Effector CD8-positive, alpha-beta T cell (primary cell): ENCODE measurements around the gene GIPR.

Experiments used
- DNase-seq: peaks from one replicate; lab custom pipeline; 2025; lab: John Stamatoyannopoulos, UW

Gene GIPR

DNA sequence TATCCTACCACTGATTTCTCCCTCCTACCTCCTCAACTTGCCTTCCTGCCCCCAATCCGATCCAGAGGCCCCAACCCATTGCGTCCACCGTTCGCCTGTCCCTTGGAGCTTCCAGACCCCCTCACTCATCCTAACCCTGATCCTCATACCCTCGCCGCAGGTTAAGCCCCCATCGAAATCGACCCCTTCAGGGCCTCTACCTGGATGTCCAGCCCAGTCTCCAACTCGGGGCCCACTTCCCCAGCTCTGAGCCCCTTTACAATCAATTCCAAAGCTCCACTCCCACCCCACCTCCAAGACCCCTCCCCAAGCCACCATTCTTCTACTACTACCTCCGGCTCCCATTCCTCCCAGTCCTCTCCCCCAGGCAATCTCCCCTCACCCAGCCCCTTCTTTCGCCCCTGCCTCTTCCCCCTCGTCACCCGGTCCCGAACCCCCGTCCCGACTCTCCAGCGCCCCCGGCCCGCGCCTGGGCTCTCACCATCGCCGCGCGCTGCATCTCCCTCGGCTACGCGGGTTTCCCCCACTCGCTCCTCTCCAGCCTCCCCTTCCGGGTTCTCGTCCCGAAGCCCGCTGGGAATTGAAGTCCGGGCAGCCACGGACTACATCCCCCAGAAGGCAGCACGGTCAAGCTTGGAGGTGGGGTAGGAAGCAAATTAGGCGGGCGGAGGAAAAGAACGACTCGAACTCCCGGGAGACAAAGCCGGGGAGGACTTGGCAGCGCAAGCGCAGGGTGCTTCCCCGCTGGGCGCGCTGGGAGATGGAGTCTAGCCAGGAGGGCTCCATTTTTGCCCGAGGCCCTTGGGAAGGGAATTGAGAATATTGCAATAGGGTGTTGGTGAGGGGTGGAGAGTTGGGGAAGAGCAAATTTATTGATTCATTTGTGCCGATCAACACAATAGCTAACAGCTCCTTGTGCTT, 62.6 kb downstream of the GIPR start, which contains the start of gene FBXO46:
Gene FBXO46 (minus strand): TSS at position 529 of the 921 bp plus-strand sequence. CDS start 17,401 bp downstream, outside the sequence.
- peak; percentile 88 for DNase-seq
